Thymus (tissue), 14 donors: Measurements from ENCODE around the gene MAP3K10. TPM values are rescaled to one million over a fixed set of nuclear protein-coding genes. Genes with fewer than 3 reads are reported as not detected.
A peak's percentile ranks its signal among the peaks of the same experiment; 100 is the strongest.
"Not testable (repeated sequence)": the region's sequence is repeated elsewhere in the genome, so short reads cannot be mapped to it uniquely, and the experiment has no call there.

Experiments
- DNase-seq, 9 donors: peaks; one replicate each; pipeline ENCODE4 v3.0.0-alpha.2; 2013; ENCODE audit warnings: low spot score in 9 of 9, low read depth in 6 of 9, missing footprints in 1 of 9
- H3K27ac ChIP-seq, 2 donors: one replicate each; pipeline ENCODE4 v1.5.1; 2013; ENCODE audit warnings: control low read depth in 1 of 2, low read depth in 1 of 2, low read length in 1 of 2, mild to moderate bottlenecking in 1 of 2, moderate library complexity in 1 of 2
- H3K27me3 ChIP-seq, 2 donors: one replicate each; pipeline ENCODE4 v1.5.1; 2013; ENCODE audit warnings: low read length in 1 of 2; ENCODE audit not compliant: control insufficient read depth in 2 of 2, insufficient read depth in 1 of 2
- H3K36me3 ChIP-seq, 2 donors: one replicate each; pipeline ENCODE4 v1.5.1; 2013; ENCODE audit warnings: low read length in 1 of 2, mild to moderate bottlenecking in 1 of 2, moderate library complexity in 1 of 2; ENCODE audit not compliant: control insufficient read depth in 2 of 2, insufficient read depth in 2 of 2
- H3K4me1 ChIP-seq, 2 donors: one replicate each; pipeline ENCODE4 v1.5.1; 2013; ENCODE audit warnings: low read length in 2 of 2; ENCODE audit not compliant: control insufficient read depth in 2 of 2, insufficient read depth in 2 of 2
- H3K4me3 ChIP-seq, 2 donors: one replicate each; pipeline ENCODE4 v1.5.1; 2013; ENCODE audit warnings: low read length in 2 of 2, control low read depth in 1 of 2, mild to moderate bottlenecking in 1 of 2
- H3K9me3 ChIP-seq, 2 donors: one replicate each; pipeline ENCODE4 v1.5.1; 2013; ENCODE audit warnings: low read length in 1 of 2, mild to moderate bottlenecking in 1 of 2; ENCODE audit not compliant: control insufficient read depth in 2 of 2, insufficient read depth in 1 of 2
- WGBS: extraction: QIAGEN DNeasy Blood & Tissue Kit; methylation state at CpG from one replicate; pipeline ENCODE4 v1.1.7; 2013; 5-methylcytosine and 5-hydroxymethylcytosine counted together
- long read RNA-seq, 10 donors: transcript quantifications; one replicate each; lab custom pipeline, GENCODE V29; 2026
- polyA plus RNA-seq: library from polyadenylated mRNA; stranded (reverse); fragments of 200-250 nt; gene quantifications from one replicate; pipeline ENCODE4 v1.2.3, GENCODE V29; 2013
- total RNA-seq: library from RNA; stranded (reverse); fragments of 120-200 nt; gene quantifications from one replicate; pipeline ENCODE4 v1.2.4, GENCODE V29; 2013
- donor health status: healthy.

The MAP3K10 gene
- total RNA-seq (4.8 TPM), polyA plus RNA-seq (10.8 TPM)
- long read RNA-seq, donor 1: 0 reads
- long read RNA-seq, donor 2: 0 reads
- long read RNA-seq, donor 3, partial matches to known transcripts: 0 of 1 reads
- long read RNA-seq, donor 3, other reads (novel, unspliced or antisense): 0 of 1 reads
- long read RNA-seq, donor 4, partial matches to known transcripts: 0 of 1 reads
- long read RNA-seq, donor 4, other reads (novel, unspliced or antisense): 0 of 1 reads
- long read RNA-seq, donor 5: 0 reads
- long read RNA-seq, donor 6: 0 reads
- long read RNA-seq, donor 7: 0 reads
- long read RNA-seq, donor 8: 0 reads
- long read RNA-seq, donor 9, partial matches to known transcripts: 0 of 2 reads
- long read RNA-seq, donor 9, other reads (novel, unspliced or antisense): 0 of 2 reads
- long read RNA-seq, donor 10, partial matches to known transcripts: 0 of 1 reads
- long read RNA-seq, donor 10, other reads (novel, unspliced or antisense): 0 of 1 reads

GRCh38 chr19:40190891-40191835 lies at the start of gene MAP3K10:
Gene MAP3K10 (plus strand): TSS chr19:40191426. CDS start chr19:40192032, 606 bp downstream.
- Histone ChIP-seq H3K36me3 (no peaks in the 10 kb centered on the region), H3K27ac (peak within 1 kb of the TSS; percentile 1 to 87), H3K27me3 (peaks cover 0 to 27% of the 10 kb centered on the region in 2 donors), H3K4me1 (peaks cover 5 to 8% of the 10 kb centered on the region in 2 donors), H3K4me3 (peak within 1 kb of the TSS; percentile 82 to 84), H3K9me3 (no peaks in the 10 kb centered on the region)
- peak in 8 of 9 donors; percentile 29 to 75 (median 46) for DNase-seq
- under 1% methylated on average over 116 of the region's 116 CpGs for WGBS

GRCh38 chr19:40141551-40141950 lies 49.7 kb upstream of the MAP3K10 start:
- no peak overlapping the region for H3K4me3 ChIP-seq

GRCh38 chr19:40143612-40144011 lies 47.6 kb upstream of the MAP3K10 start:
- 7% methylated on average over 5 of the region's 5 CpGs for WGBS
- no peak overlapping the region for H3K27ac ChIP-seq
- H3K4me3 ChIP-seq: no peak overlapping the region
- H3K9me3 ChIP-seq: no peaks in the 10 kb centered on the region
- H3K4me1 ChIP-seq: peaks cover 3 to 8% of the 10 kb centered on the region in 2 donors
- peaks cover 0 to 3% of the 10 kb centered on the region in 2 donors for H3K27me3 ChIP-seq
- peak in 4 of 9 donors; percentile 13 to 54 (median 22) for DNase-seq
- no peaks in the 10 kb centered on the region for H3K36me3 ChIP-seq

More at GRCh38 chr19:40141551-40141950, 49.7 kb upstream of the MAP3K10 start:
- no peaks in the 10 kb centered on the region for H3K9me3 ChIP-seq
- no peaks in the 10 kb centered on the region for H3K27me3 ChIP-seq
- DNase-seq: no peak
- H3K27ac ChIP-seq: no peak overlapping the region
- 85% methylated on average over 3 of the region's 3 CpGs for WGBS
- no peaks in the 10 kb centered on the region for H3K36me3 ChIP-seq
- H3K4me1 ChIP-seq: peaks cover 3 to 8% of the 10 kb centered on the region in 2 donors

GRCh38 chr19:40144151-40144550 lies 47.1 kb upstream of the MAP3K10 start:
- H3K4me1 ChIP-seq: peaks cover 3 to 8% of the 10 kb centered on the region in 2 donors
- peaks cover 0 to 3% of the 10 kb centered on the region in 2 donors for H3K27me3 ChIP-seq
- DNase-seq: peak in 5 of 9 donors; percentile 21 to 71 (median 24)
- 2% methylated on average over 5 of the region's 5 CpGs for WGBS
- no peaks in the 10 kb centered on the region for H3K36me3 ChIP-seq
- no peaks in the 10 kb centered on the region for H3K9me3 ChIP-seq
- H3K4me3 ChIP-seq: no peak overlapping the region
- H3K27ac ChIP-seq: peak overlapping the region in 1 of 2 donors; percentile 15

- H3K36me3 ChIP-seq: no peaks in the 10 kb centered on the region
- no peak for DNase-seq
- peaks cover 0 to 3% of the 10 kb centered on the region in 2 donors for H3K27me3 ChIP-seq
- H3K4me1 ChIP-seq: peaks cover 3 to 8% of the 10 kb centered on the region in 2 donors
- WGBS: 80% methylated on average over 5 of the region's 5 CpGs
- no peaks in the 10 kb centered on the region for H3K9me3 ChIP-seq
- H3K27ac ChIP-seq: no peak overlapping the region
- H3K4me3 ChIP-seq: no peak overlapping the region
These were observed 46.1 kb upstream of the MAP3K10 start for GRCh38 chr19:40144947-40145748.

GRCh38 chr19:40145749-40146029 lies 45.5 kb upstream of the MAP3K10 start:
- H3K4me3 ChIP-seq, H3K36me3 ChIP-seq, H3K27ac ChIP-seq, H3K9me3 ChIP-seq, H3K27me3 ChIP-seq, H3K4me1 ChIP-seq, DNase-seq: not testable (repeated sequence)
- WGBS: 92% methylated on average over 6 of the region's 6 CpGs

- 87% methylated on average over 2 of the region's 2 CpGs for WGBS
These were observed 43.9 kb upstream of the MAP3K10 start for GRCh38 chr19:40147338-40147692.

GRCh38 chr19:40147693-40148347 lies 43.4 kb upstream of the MAP3K10 start:
- Histone ChIP-seq H3K9me3 (no peaks in the 10 kb centered on the region), H3K4me1 (peaks cover 3 to 8% of the 10 kb centered on the region in 2 donors), H3K27ac (no peak overlapping the region), H3K27me3 (peaks cover 0 to 3% of the 10 kb centered on the region in 2 donors), H3K36me3 (no peaks in the 10 kb centered on the region), H3K4me3 (no peak overlapping the region)
- 66% methylated on average over 21 of the region's 21 CpGs for WGBS
- DNase-seq: no peak

More at GRCh38 chr19:40147338-40147692, 43.9 kb upstream of the MAP3K10 start:
- no peak for DNase-seq
- peaks cover 3 to 8% of the 10 kb centered on the region in 2 donors for H3K4me1 ChIP-seq
- H3K27me3 ChIP-seq: peaks cover 0 to 3% of the 10 kb centered on the region in 2 donors
- no peak overlapping the region for H3K4me3 ChIP-seq
- no peaks in the 10 kb centered on the region for H3K36me3 ChIP-seq
- H3K27ac ChIP-seq: no peak overlapping the region
- H3K9me3 ChIP-seq: no peaks in the 10 kb centered on the region
